Mesothelial cell of epicardium (in vitro differentiated cells): ENCODE measurements around the gene WNK4. TPM values are rescaled to one million over a fixed set of nuclear protein-coding genes. Genes with fewer than 3 reads are reported as not detected.

Experiments
- DNase-seq, 2 experiments: peaks; one replicate each; pipeline ENCODE4 v3.0.0; 2021; ENCODE audit warnings: low spot score in 2 of 2; ENCODE audit not compliant: unreplicated experiment in 2 of 2
- H3K27ac Mint-ChIP-seq: 2 replicates; pipeline ENCODE4 v1.8.0; 2021; ENCODE audit warnings: mixed read lengths
- H3K27me3 Mint-ChIP-seq: 2 replicates; pipeline ENCODE4 v1.8.0; 2021; ENCODE audit warnings: low read depth, mixed read lengths
- H3K36me3 Mint-ChIP-seq: 2 replicates; pipeline ENCODE4 v1.8.0; 2021; ENCODE audit warnings: mixed read lengths
- H3K4me1 Mint-ChIP-seq: 2 replicates; pipeline ENCODE4 v1.8.0; 2021; ENCODE audit warnings: mixed read lengths
- H3K4me3 Mint-ChIP-seq: 2 replicates; pipeline ENCODE4 v1.8.0; 2021; ENCODE audit warnings: mild to moderate bottlenecking, moderate library complexity, mixed read lengths
- H3K9me3 Mint-ChIP-seq: 2 replicates; pipeline ENCODE4 v1.8.0; 2021; ENCODE audit warnings: mixed read lengths
- CTCF ChIP-seq: fragments of 200-600 bp; sonication (generic); IDR thresholded peaks from one replicate; pipeline ENCODE4 v1.5.0; 2021; ENCODE audit warnings: antibody characterized with exemption; ENCODE audit not compliant: unreplicated experiment
- total RNA-seq: library from RNA; stranded (reverse); gene quantifications from 3 replicates; pipeline ENCODE4 v1.2.1, GENCODE V29; 2021

The WNK4 gene
- total RNA-seq, 1 donor from 2014 or later: 1.7 TPM

- no peak for DNase-seq
- H3K36me3 Mint-ChIP-seq: no peaks in the 10 kb centered on the region
- no peak overlapping the region for H3K4me3 Mint-ChIP-seq
- no peaks in the 10 kb centered on the region for H3K4me1 Mint-ChIP-seq
- no peak overlapping the region for H3K27ac Mint-ChIP-seq
- TF ChIP-seq CTCF: no peak
- peaks cover 40% of the 10 kb centered on the region for H3K27me3 Mint-ChIP-seq
- no peaks in the 10 kb centered on the region for H3K9me3 Mint-ChIP-seq
These were observed 25.6 kb upstream of the WNK4 start for GRCh38 chr17:42754782-42755181.

GRCh38 chr17:42759982-42760651 is 20.3 kb upstream of the WNK4 start:
- TF ChIP-seq CTCF: no peak
- no peak overlapping the region for H3K27ac Mint-ChIP-seq
- DNase-seq: no peak
- no peaks in the 10 kb centered on the region for H3K9me3 Mint-ChIP-seq
- peaks cover 24% of the 10 kb centered on the region for H3K4me1 Mint-ChIP-seq
- no peaks in the 10 kb centered on the region for H3K36me3 Mint-ChIP-seq
- H3K27me3 Mint-ChIP-seq: peaks cover 53% of the 10 kb centered on the region
- H3K4me3 Mint-ChIP-seq: peak overlapping the region; percentile 69

GRCh38 chr17:42760652-42761581 is 19.5 kb upstream of the WNK4 start, which contains the start of gene RAMP2:
TSS of gene RAMP2 (plus strand) at chr17:42761227. CDS start at chr17:42761262, 35 bp downstream.
- no peak for TF ChIP-seq CTCF
- Mint-ChIP-seq H3K27ac (peak within 1 kb of the TSS; percentile 54), H3K9me3 (no peaks in the 10 kb centered on the region), H3K36me3 (no peaks in the 10 kb centered on the region), H3K4me1 (peaks cover 24% of the 10 kb centered on the region), H3K27me3 (peaks cover 54% of the 10 kb centered on the region), H3K4me3 (peak within 1 kb of the TSS; percentile 69)
- peak; percentile 44 to 62 for DNase-seq

GRCh38 chr17:42761638-42762037 is 18.8 kb upstream of the WNK4 start:
- DNase-seq: no peak
- Mint-ChIP-seq H3K27me3 (peaks cover 49% of the 10 kb centered on the region), H3K9me3 (no peaks in the 10 kb centered on the region), H3K4me3 (peak overlapping the region; percentile 63), H3K27ac (peak overlapping the region; percentile 54), H3K36me3 (no peaks in the 10 kb centered on the region), H3K4me1 (peaks cover 24% of the 10 kb centered on the region)
- TF ChIP-seq CTCF: no peak

- Mint-ChIP-seq H3K9me3 (no peaks in the 10 kb centered on the region), H3K27me3 (peaks cover 32% of the 10 kb centered on the region), H3K4me1 (peaks cover 19% of the 10 kb centered on the region), H3K36me3 (no peaks in the 10 kb centered on the region), H3K4me3 (no peak overlapping the region), H3K27ac (no peak overlapping the region)
- no peak for DNase-seq
- no peak for TF ChIP-seq CTCF
These were observed 14.3 kb upstream of the WNK4 start for GRCh38 chr17:42766124-42766523.
